Stimulated activated CD8-positive, alpha-beta memory T cell treated with anti-CD3 and anti-CD28 coated beads, Interleukin-15, amount 100 ng/mL, for 48 hours (primary cell): ENCODE results near the gene BMP2K.
"Not testable (repeated sequence)": the region's sequence is repeated elsewhere in the genome, so short reads cannot be mapped to it uniquely, and the experiment has no call there.

Source experiments
- DNase-seq, 2 donors: peaks; one replicate each; pipeline ENCODE4 v3.0.0-alpha.2; 2020; ENCODE audit warnings: low read depth in 2 of 2

Gene BMP2K

GRCh38 chr4:78863254-78863869, 87.2 kb downstream of the BMP2K start:
- DNase-seq = no peak

- no peak for DNase-seq
These were observed 87.8 kb downstream of the BMP2K start for GRCh38 chr4:78863991-78864390.

DNA sequence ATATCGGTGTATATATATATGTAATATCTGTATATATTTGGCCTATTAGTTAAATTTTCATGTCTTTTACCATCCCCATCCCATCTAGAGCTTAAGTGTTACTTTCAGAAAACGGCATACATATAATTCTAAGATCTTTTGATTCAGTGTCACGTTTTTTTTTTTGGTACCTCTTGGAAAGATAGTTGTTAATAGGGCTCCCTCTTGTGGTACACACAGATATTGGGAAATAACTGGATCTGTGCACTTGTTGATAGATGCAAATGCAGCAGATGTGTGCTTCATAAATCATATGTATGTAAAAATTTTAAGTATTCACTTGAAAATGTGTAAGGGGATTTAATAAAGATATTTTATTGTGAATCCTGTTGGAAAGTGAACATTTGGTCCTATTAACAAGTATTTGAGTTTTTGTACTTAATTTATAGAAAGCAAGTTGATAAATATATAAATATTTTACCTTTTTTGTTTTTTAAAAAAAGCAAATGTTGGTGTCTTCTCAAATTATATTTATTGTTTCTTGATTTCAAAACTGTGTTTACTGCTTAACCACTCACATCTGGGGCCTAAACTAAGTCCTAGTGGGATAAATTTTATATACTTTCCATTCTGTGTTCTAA, 88.4 kb downstream of the BMP2K start:
- no peak for DNase-seq

DNA sequence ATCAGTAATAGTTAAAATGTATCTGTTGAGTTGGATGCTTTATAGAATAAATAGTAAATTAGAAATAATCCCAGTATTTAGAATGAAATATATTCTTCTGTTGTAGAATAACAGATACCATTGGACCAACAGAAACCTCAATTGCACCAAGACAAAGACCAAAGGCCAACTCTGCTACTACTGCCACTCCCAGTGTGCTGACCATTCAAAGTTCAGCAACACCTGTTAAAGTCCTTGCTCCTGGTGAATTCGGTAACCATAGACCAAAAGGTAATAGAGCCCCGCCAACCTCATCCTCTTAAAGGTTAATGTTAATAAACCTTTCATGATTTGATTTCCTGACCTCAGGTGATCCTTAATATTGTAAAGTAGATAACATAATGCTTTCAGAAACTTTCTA, 89.3 kb downstream of the BMP2K start:
- no peak for DNase-seq

DNA sequence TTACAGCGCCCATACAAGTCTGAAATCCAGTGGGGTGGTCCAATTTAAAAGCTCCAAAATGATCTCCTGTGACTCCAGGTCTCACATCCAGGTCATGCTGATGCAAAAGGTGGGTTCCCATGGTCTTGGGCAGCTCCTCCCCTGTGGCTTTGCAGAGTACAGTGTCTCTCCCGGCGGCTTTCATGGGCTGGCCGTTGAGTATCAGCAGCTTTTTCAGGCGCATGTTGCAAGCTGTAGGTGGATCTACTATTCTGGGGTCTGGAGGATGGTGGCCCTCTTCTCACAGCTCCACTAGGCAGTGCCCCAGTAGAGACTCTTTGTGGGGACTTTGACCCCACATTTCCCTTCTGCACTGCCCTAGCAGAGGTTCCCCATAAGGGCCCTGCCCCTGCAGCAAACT, 92.6 kb downstream of the BMP2K start:
- DNase-seq = not testable (repeated sequence)

DNA sequence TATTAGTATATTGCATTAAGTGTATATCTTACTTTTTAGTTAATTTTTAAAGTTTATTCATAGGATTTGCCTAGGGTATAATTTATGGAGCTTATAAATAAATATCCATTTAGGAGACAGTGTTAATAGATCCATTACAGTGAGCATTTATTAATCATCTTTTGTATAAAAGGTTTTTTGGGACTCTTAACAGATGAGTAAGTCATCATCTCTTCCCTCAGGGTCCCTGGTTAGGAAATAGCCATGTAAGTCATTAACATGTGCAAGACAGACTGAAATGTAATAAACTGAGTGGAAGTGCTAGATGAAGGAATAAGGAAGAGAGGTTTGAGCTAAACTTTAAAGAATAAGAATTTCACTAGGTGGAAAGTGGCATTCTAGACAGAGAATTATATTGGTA, 93.9 kb downstream of the BMP2K start:
- no peak for DNase-seq

- DNase-seq = no peak
These were observed 100.6 kb downstream of the BMP2K start for GRCh38 chr4:78876568-78877320.

DNA sequence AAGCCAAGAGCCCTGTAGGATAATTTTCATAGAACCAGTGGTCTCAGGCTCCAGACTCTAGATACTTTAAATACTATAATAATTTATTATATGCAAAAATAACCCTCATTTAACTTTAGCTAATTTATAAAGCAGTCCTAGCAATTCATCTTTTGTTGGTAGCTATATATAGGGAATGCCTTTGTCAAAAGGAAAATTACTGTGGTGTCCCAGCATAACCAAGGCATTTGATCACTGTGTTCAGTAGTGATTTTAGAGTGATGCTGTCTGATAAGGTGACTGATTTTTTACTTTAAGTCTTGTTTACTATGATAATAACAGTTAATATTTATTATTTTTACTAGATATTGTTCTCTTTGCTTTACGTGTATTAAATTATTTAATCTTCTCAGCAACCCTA, 101.9 kb downstream of the BMP2K start:
- DNase-seq = no peak

DNA sequence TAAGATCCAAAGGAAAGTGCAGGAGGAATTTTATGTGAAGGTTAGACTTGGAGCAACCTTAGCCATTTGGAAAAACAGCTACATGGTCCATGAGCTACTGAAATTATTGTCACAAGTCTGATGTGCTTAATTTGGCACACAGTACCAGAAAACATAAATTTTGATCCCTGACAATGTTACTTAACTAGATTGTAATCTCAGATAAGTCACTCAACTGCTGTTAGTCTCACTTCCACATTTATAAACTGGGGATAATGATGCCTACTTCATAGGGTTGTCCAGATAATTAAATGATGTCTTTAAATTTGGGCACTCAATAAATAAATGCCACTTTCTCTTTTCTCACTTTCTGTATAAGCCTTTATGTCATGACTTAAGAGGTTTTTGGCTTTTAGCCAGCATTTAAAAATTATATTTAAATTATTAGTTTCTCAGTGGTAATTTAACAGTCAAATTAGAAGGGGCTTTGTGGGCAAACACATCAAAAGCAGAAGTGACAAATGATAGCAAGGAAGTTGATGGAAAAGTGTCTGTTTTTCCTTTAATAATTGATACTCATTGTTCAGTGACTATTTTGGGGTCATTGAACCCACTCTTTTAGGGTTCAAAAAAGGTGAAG, 104.8 kb downstream of the BMP2K start:
- no peak for DNase-seq

GRCh38 chr4:78885598-78885997, 109.4 kb downstream of the BMP2K start:
- no peak for DNase-seq

GRCh38 chr4:78889955-78890354, 113.8 kb downstream of the BMP2K start:
- no peak for DNase-seq

DNA sequence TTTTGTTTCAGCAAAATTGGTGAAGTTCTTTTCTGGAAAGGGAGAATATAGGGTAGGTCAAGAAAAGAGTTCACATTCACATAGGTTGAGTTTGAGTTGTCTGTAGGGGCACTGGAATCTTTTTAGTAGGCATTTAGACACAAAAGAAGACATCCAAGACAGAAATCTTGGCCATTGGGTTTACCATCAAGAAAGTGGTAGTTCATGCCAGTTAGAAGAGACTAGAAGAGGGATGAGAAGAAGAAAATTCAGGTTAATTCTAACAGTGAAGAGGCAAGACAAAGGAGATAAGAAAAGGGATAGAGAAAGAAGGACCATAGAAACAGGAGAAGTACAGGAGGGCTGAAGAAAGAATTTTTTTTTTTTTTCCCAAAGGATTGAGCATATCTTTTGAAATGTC, 123.2 kb downstream of the BMP2K start:
- no peak for DNase-seq

DNA sequence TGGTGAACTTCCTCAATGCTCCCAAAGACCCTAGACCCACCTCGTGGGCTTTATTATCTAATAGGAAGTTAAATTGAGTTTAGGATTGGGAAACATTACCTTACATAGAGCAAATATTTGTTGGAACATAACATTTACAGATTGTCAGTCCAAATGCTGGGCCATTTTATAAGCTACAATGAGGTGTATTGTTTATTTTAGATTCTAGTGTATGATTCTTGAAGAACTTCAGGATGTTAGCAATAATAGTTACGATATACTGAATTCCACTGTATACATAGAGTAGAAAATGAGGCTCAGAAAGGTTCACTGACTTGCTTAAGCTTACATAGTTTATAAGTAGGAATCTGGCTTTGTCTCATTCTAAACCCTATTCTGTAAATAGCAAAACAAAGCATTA, 125.7 kb downstream of the BMP2K start:
- DNase-seq = no peak

- DNase-seq = no peak
These were observed 126.1 kb downstream of the BMP2K start for GRCh38 chr4:78902298-78902697.

DNA sequence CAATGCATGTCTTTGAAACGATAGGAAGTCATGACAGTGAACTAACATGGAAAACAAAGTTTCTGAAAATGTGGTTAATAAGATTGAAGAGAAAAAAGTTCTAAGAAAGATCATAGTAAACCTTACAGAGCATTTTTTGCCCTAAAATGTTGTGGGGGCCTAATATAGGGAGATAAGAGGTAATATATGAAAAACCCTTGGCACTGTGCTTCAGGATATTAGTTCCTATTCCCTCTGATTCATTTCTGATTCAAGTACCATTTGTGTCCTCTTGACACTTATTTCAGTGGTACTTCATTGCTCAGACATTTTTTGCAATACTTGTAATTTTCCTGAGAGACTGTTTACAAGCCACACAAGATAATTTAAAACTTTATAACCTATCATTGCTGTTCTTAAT, 128.0 kb downstream of the BMP2K start:
- DNase-seq = no peak

DNA sequence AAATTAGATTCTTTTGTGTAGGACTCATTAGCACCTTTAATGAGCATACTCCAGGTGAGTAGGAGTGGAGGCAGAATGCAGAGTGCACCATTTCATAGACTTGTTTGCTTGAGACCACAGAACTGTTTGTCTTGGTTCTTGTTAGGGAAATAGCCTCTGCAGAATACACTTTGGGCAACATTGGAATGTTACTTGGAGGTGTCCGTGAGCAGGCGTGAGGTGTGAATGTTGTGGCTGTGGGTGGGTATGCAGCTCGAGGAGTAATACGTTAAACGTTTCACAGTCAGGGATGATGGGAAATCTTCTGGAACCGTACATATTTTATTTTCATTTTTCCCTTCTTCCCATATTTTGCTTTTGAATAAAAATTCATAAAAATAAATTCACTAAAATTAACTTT, 131.5 kb downstream of the BMP2K start:
- DNase-seq = no peak

GRCh38 chr4:78908974-78909373, 132.8 kb downstream of the BMP2K start:
- DNase-seq = not testable (repeated sequence)

- no peak for DNase-seq
These were observed 134.5 kb downstream of the BMP2K start for GRCh38 chr4:78910612-78911011.

DNA sequence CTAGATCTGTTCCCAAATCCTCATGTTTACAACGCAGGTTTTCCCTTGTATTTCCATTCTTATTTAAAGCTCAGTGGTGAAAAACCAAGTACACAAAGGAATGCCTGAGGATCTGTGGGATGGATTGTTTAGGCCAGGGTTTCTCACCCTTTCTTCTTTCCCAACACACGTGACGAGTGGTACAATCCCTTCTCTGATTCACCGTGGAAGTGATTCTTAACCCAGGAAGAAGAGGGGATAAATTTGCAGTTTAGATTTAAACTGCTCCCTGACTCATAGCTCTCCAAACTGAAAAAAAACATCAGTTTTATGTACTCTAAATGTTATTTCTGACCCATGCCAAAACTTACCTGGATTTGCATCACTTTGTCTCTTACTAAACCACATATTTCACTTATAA, 146.1 kb downstream of the BMP2K start:
- DNase-seq = no peak

- DNase-seq = no peak
These were observed 147.5 kb downstream of the BMP2K start for GRCh38 chr4:78923464-78924312.

DNA sequence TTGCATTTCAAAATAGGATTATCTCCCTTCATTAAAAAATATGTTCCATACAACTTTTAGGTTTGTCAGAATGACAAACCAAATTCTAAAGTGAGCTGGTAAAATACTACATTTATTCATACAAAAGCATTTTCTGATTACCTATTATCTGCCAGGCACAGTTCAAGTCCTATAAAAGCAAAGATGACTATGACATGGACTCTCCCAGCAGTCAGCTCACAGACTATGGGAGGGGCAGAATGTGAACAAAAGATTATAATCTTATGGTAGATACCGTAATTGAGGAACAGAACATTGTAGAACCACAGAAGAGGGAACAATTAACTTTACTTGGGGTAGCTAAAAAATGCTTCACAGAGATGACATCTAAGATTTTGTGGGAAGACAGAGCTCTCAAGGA, 150.7 kb downstream of the BMP2K start:
- DNase-seq = no peak

- no peak for DNase-seq
These were observed 152.7 kb downstream of the BMP2K start for GRCh38 chr4:78928835-78929234.
